Activated T-helper 1 cell treated with anti-CD3 and anti-CD28 coated beads, Interleukin-12 subunit alpha, Interleukin-12 subunit beta, Interleukin-2, Interleukin-4 antibody, amounts not matched to agents 30 ng/mL and 10 ng/mL and 1 ng/mL, durations not matched to agents 14 hours and 24 hours and 36 hours (primary cell): ENCODE data around the gene RAPGEF4. TPM values are rescaled to one million over a fixed set of nuclear protein-coding genes. Genes with fewer than 3 reads are reported as not detected.
A peak's percentile ranks its signal among the peaks of the same experiment; 100 is the strongest.
"Not testable (repeated sequence)": the region's sequence is repeated elsewhere in the genome, so short reads cannot be mapped to it uniquely, and the experiment has no call there.

Source experiments
- DNase-seq: peaks from one replicate; pipeline ENCODE4 v3.0.0; 2021; ENCODE audit warnings: low spot score
- H3K27ac Mint-ChIP-seq: one replicate; pipeline ENCODE4 v1.8.0; 2021; ENCODE audit warnings: mild to moderate bottlenecking, mixed read lengths
- H3K27me3 Mint-ChIP-seq: one replicate; pipeline ENCODE4 v1.8.0; 2022; ENCODE audit warnings: mild to moderate bottlenecking, moderate library complexity, mixed read lengths; ENCODE audit not compliant: insufficient read depth
- H3K36me3 Mint-ChIP-seq: one replicate; pipeline ENCODE4 v1.8.0; 2021; ENCODE audit warnings: low read depth, mixed read lengths
- H3K4me1 Mint-ChIP-seq: one replicate; pipeline ENCODE4 v1.8.0; 2021; ENCODE audit warnings: low read depth, mixed read lengths
- H3K4me3 Mint-ChIP-seq: one replicate; pipeline ENCODE4 v1.8.0; 2021; ENCODE audit warnings: mild to moderate bottlenecking, moderate library complexity, mixed read lengths
- H3K9me3 Mint-ChIP-seq: one replicate; pipeline ENCODE4 v1.8.0; 2021; ENCODE audit warnings: mixed read lengths
- intact Hi-C: fragments of 100-400 bp; cut with micrococcal nuclease; formaldehyde crosslinking; loops from one replicate; pipeline ENCODE4 v1.15.1; 2024
- total RNA-seq: library from RNA; stranded (reverse); gene quantifications from 2 replicates; pipeline ENCODE4 v1.2.3, GENCODE V29; 2022

RAPGEF4 gene
- total RNA-seq, 1 donor from 2014 or later, result 0.31 TPM

- intact Hi-C loops, result loop anchor here (1.0 to 5.0 kb wide), 2 partner anchors 9 to 120 kb away; no protein-coding TSS in a partner anchor
- Mint-ChIP-seq H3K9me3 (no peaks in the 10 kb centered on the region), H3K27me3 (no peaks in the 10 kb centered on the region), H3K27ac (no peak overlapping the region), H3K36me3 (peaks cover 5% of the 10 kb centered on the region), H3K4me1 (no peaks in the 10 kb centered on the region), H3K4me3 (no peak overlapping the region)
- no peak for DNase-seq
These were observed 356.3 kb downstream of the RAPGEF4 start for GRCh38 chr2:173091910-173092309.

GRCh38 chr2:173092844-173093402 is 357.3 kb downstream of the RAPGEF4 start:
- Mint-ChIP-seq H3K4me1 (no peaks in the 10 kb centered on the region), H3K9me3 (no peaks in the 10 kb centered on the region), H3K27ac (no peak overlapping the region), H3K36me3 (peaks cover 5% of the 10 kb centered on the region), H3K27me3 (no peaks in the 10 kb centered on the region), H3K4me3 (no peak overlapping the region)
- intact Hi-C loops, result loop anchor here (1.0 to 5.0 kb wide), 2 partner anchors 8 to 119 kb away; no protein-coding TSS in a partner anchor
- DNase-seq, result no peak

- H3K4me3 Mint-ChIP-seq, H3K27me3 Mint-ChIP-seq, H3K9me3 Mint-ChIP-seq, H3K4me1 Mint-ChIP-seq, DNase-seq, H3K36me3 Mint-ChIP-seq, H3K27ac Mint-ChIP-seq: not testable (repeated sequence)
- intact Hi-C loops, result loop anchor here (5.0 kb wide), 1 partner anchor 119 kb away; no protein-coding TSS in a partner anchor
These were observed 358.0 kb downstream of the RAPGEF4 start for GRCh38 chr2:173093617-173094016.

GRCh38 chr2:173094731-173095130 is 359.1 kb downstream of the RAPGEF4 start:
- intact Hi-C loops, result loop anchor here (5.0 kb wide), 1 partner anchor 118 kb away; no protein-coding TSS in a partner anchor

GRCh38 chr2:173095356-173095755 is 359.7 kb downstream of the RAPGEF4 start:
- no peaks in the 10 kb centered on the region for H3K9me3 Mint-ChIP-seq
- intact Hi-C loops, result no loop called here
- DNase-seq, result no peak
- H3K4me3 Mint-ChIP-seq, result no peak overlapping the region
- H3K4me1 Mint-ChIP-seq, result peaks cover 10% of the 10 kb centered on the region
- H3K27me3 Mint-ChIP-seq, result no peaks in the 10 kb centered on the region
- no peak overlapping the region for H3K27ac Mint-ChIP-seq
- H3K36me3 Mint-ChIP-seq, result peaks cover 8% of the 10 kb centered on the region

More at GRCh38 chr2:173094731-173095130, 359.1 kb downstream of the RAPGEF4 start:
- Mint-ChIP-seq H3K27ac (no peak overlapping the region), H3K9me3 (no peaks in the 10 kb centered on the region), H3K27me3 (no peaks in the 10 kb centered on the region), H3K4me1 (peaks cover 4% of the 10 kb centered on the region), H3K36me3 (peaks cover 8% of the 10 kb centered on the region), H3K4me3 (no peak overlapping the region)
- DNase-seq, result no peak

GRCh38 chr2:173099271-173099670 is 363.6 kb downstream of the RAPGEF4 start:
- no peaks in the 10 kb centered on the region for H3K27me3 Mint-ChIP-seq
- intact Hi-C loops, result no loop called here
- H3K36me3 Mint-ChIP-seq, result peaks cover 5% of the 10 kb centered on the region
- DNase-seq, result no peak
- no peak overlapping the region for H3K27ac Mint-ChIP-seq
- peaks cover 26% of the 10 kb centered on the region for H3K4me1 Mint-ChIP-seq
- no peak overlapping the region for H3K4me3 Mint-ChIP-seq
- no peaks in the 10 kb centered on the region for H3K9me3 Mint-ChIP-seq

GRCh38 chr2:173099804-173100203 is 364.2 kb downstream of the RAPGEF4 start:
- H3K9me3 Mint-ChIP-seq, result no peaks in the 10 kb centered on the region
- intact Hi-C loops, result loop anchor here (2.0 to 5.0 kb wide), 2 partner anchors 23 to 812 kb away; no protein-coding TSS in a partner anchor
- H3K4me3 Mint-ChIP-seq, result no peak overlapping the region
- H3K27ac Mint-ChIP-seq, result no peak overlapping the region
- DNase-seq, result no peak
- H3K4me1 Mint-ChIP-seq, result peaks cover 26% of the 10 kb centered on the region
- peaks cover 5% of the 10 kb centered on the region for H3K36me3 Mint-ChIP-seq
- no peaks in the 10 kb centered on the region for H3K27me3 Mint-ChIP-seq

- DNase-seq, result no peak
- H3K27ac Mint-ChIP-seq, result peak overlapping the region; percentile 4
- no peaks in the 10 kb centered on the region for H3K27me3 Mint-ChIP-seq
- peaks cover 8% of the 10 kb centered on the region for H3K36me3 Mint-ChIP-seq
- no peak overlapping the region for H3K4me3 Mint-ChIP-seq
- H3K9me3 Mint-ChIP-seq, result no peaks in the 10 kb centered on the region
- H3K4me1 Mint-ChIP-seq, result peaks cover 31% of the 10 kb centered on the region
- intact Hi-C loops, result loop anchor here (1.0 to 5.0 kb wide), 5 partner anchors 9 to 811 kb away; no protein-coding TSS in a partner anchor
These were observed 366.0 kb downstream of the RAPGEF4 start for GRCh38 chr2:173101687-173102086.

Other genes with a start within 250 kb of the RAPGEF4 start
- 27.6 and 35.8 TPM in 2 replicates for gene PDK1, start 179.8 kb upstream of the RAPGEF4 start, total RNA-seq